H9 (cell line): ENCODE measurements around the gene PRKCD. TPM values are rescaled to one million over a fixed set of nuclear protein-coding genes. Genes with fewer than 3 reads are reported as not detected.

Experiments used
- DNase-seq: peaks from one replicate; pipeline ENCODE4 v3.0.0-alpha.2; 2017
- H2AFZ ChIP-seq: one replicate; pipeline ENCODE4 v1.6.1; 2013; ENCODE audit warnings: mild to moderate bottlenecking, low read length, control low read depth, moderate library complexity
- H2AK5ac ChIP-seq: 2 replicates; pipeline ENCODE4 v1.6.1; 2013; ENCODE audit warnings: low read length, control low read depth, mixed read lengths; ENCODE audit not compliant: insufficient read length
- H2BK120ac ChIP-seq: one replicate; pipeline ENCODE4 v1.6.1; 2013; ENCODE audit warnings: low read depth, mild to moderate bottlenecking, low read length, control low read depth, inconsistent platforms; ENCODE audit not compliant: poor library complexity, severe bottlenecking
- H2BK12ac ChIP-seq: 2 replicates; pipeline ENCODE4 v1.6.1; 2013; ENCODE audit warnings: low read length, control low read depth, mixed read lengths, low read depth; ENCODE audit not compliant: insufficient read length
- H2BK15ac ChIP-seq: 2 replicates; pipeline ENCODE4 v1.6.1; 2013; ENCODE audit warnings: low read depth, low read length, control low read depth
- H2BK20ac ChIP-seq: one replicate; pipeline ENCODE4 v1.6.1; 2013; ENCODE audit warnings: low read depth, mild to moderate bottlenecking, low read length, control low read depth, inconsistent platforms; ENCODE audit not compliant: poor library complexity, severe bottlenecking
- H2BK5ac ChIP-seq: 2 replicates; pipeline ENCODE4 v1.6.1; 2013; ENCODE audit warnings: low read length, control low read depth, mixed read lengths; ENCODE audit not compliant: insufficient read length
- H3K14ac ChIP-seq: 2 replicates; pipeline ENCODE4 v1.6.1; 2013; ENCODE audit warnings: low read length, control low read depth; ENCODE audit not compliant: insufficient read depth
- H3K18ac ChIP-seq: 2 replicates; pipeline ENCODE4 v1.6.1; 2013; ENCODE audit warnings: low read depth, mild to moderate bottlenecking, mixed read lengths, low read length, control low read depth; ENCODE audit not compliant: insufficient read length
- H3K23ac ChIP-seq: 2 replicates; pipeline ENCODE4 v1.6.1; 2013; ENCODE audit warnings: low read length, control low read depth, mixed read lengths, low read depth; ENCODE audit not compliant: insufficient read length
- H3K23me2 ChIP-seq: 2 replicates; pipeline ENCODE4 v1.6.1; 2013; ENCODE audit warnings: low read depth, mild to moderate bottlenecking, mixed read lengths, low read length, control low read depth; ENCODE audit not compliant: insufficient read length, poor library complexity, severe bottlenecking
- H3K27ac ChIP-seq: 2 replicates; pipeline ENCODE4 v1.5.1; 2013; ENCODE audit warnings: low read length, control low read depth, mixed read lengths, low read depth; ENCODE audit not compliant: insufficient read length
- H3K27me3 ChIP-seq: 2 replicates; pipeline ENCODE4 v1.6.1; 2013; ENCODE audit warnings: low read length, control low read depth, inconsistent platforms; ENCODE audit not compliant: insufficient read depth
- H3K4ac ChIP-seq: 2 replicates; pipeline ENCODE4 v1.6.1; 2013; ENCODE audit warnings: low read depth, mild to moderate bottlenecking, control low read depth, inconsistent platforms, low read length, moderate library complexity
- H3K4me1 ChIP-seq: 2 replicates; pipeline ENCODE4 v1.6.1; 2013; ENCODE audit warnings: low read length, control low read depth, inconsistent platforms; ENCODE audit not compliant: insufficient read depth
- H3K4me2 ChIP-seq: 2 replicates; pipeline ENCODE4 v1.6.1; 2013; ENCODE audit warnings: low read length, control low read depth, mixed read lengths; ENCODE audit not compliant: insufficient read length, insufficient read depth
- H3K56ac ChIP-seq: 2 replicates; pipeline ENCODE4 v1.6.1; 2013; ENCODE audit warnings: low read depth, mild to moderate bottlenecking, mixed read lengths, low read length, control low read depth; ENCODE audit not compliant: insufficient read length
- H3K79me1 ChIP-seq: 2 replicates; pipeline ENCODE4 v1.6.1; 2013; ENCODE audit warnings: low read depth, mild to moderate bottlenecking, moderate library complexity, low read length, control low read depth, inconsistent platforms; ENCODE audit not compliant: insufficient read depth, poor library complexity, severe bottlenecking
- H3K79me2 ChIP-seq: 2 replicates; pipeline ENCODE4 v1.6.1; 2013; ENCODE audit warnings: low read length, control low read depth, inconsistent platforms; ENCODE audit not compliant: insufficient read depth
- H3K9ac ChIP-seq: 2 replicates; pipeline ENCODE4 v1.6.1; 2013; ENCODE audit warnings: low read length, control low read depth, mixed read lengths; ENCODE audit not compliant: insufficient read length; ENCODE audit errors: extremely low read depth
- H3K9me3 ChIP-seq: one replicate; pipeline ENCODE4 v1.6.1; 2013; ENCODE audit warnings: low read depth, low read length, inconsistent platforms; ENCODE audit not compliant: control insufficient read depth
- H3T11ph ChIP-seq: one replicate; pipeline ENCODE4 v1.6.1; 2013; ENCODE audit warnings: mild to moderate bottlenecking, low read length, control low read depth, inconsistent platforms
- H4K20me1 ChIP-seq: one replicate; pipeline ENCODE4 v1.6.1; 2013; ENCODE audit not compliant: control insufficient read depth, insufficient read length, insufficient read depth
- H4K5ac ChIP-seq: 2 replicates; pipeline ENCODE4 v1.6.1; 2013; ENCODE audit warnings: low read depth, mild to moderate bottlenecking, mixed read lengths, low read length, control low read depth; ENCODE audit not compliant: insufficient read length
- H4K8ac ChIP-seq: replicated peaks from 2 replicates; pipeline ENCODE4 v1.6.1; 2013; ENCODE audit warnings: low read length, control low read depth, mixed read lengths, low read depth; ENCODE audit not compliant: insufficient read length
- H4K91ac ChIP-seq: 2 replicates; pipeline ENCODE4 v1.6.1; 2013; ENCODE audit warnings: low read depth, mild to moderate bottlenecking, moderate library complexity, mixed read lengths, low read length, control low read depth; ENCODE audit not compliant: insufficient read length
- H3K27ac Mint-ChIP-seq, 3 experiments: 2 replicates in 2 of 3; 3 replicates in 1 of 3; pipeline ENCODE4 v1.8.0; 2020 to 2021; ENCODE audit warnings: mixed read lengths in 3 of 3, mild to moderate bottlenecking in 1 of 3, moderate library complexity in 1 of 3
- H3K27me3 Mint-ChIP-seq: 2 replicates; pipeline ENCODE4 v1.8.0; 2021; ENCODE audit warnings: low read depth, mild to moderate bottlenecking, moderate library complexity, mixed read lengths
- H3K36me3 Mint-ChIP-seq, 3 experiments: 2 replicates in 2 of 3; 3 replicates in 1 of 3; pipeline ENCODE4 v1.8.0; 2020 to 2021; ENCODE audit warnings: low read depth in 3 of 3, mixed read lengths in 3 of 3; ENCODE audit not compliant: insufficient read depth in 1 of 3
- H3K4me1 Mint-ChIP-seq, 2 experiments: 2 replicates each; pipeline ENCODE4 v1.8.0; 2020; ENCODE audit warnings: mixed read lengths in 2 of 2
- H3K4me3 Mint-ChIP-seq, 2 experiments: 2 replicates in 1 of 2; 3 replicates in 1 of 2; pipeline ENCODE4 v1.8.0; 2020 to 2021; ENCODE audit warnings: mild to moderate bottlenecking in 2 of 2, mixed read lengths in 2 of 2, moderate library complexity in 1 of 2
- H3K9me3 Mint-ChIP-seq, 2 experiments: 2 replicates in 1 of 2; 3 replicates in 1 of 2; pipeline ENCODE4 v1.8.0; 2020; ENCODE audit warnings: mild to moderate bottlenecking in 2 of 2, mixed read lengths in 2 of 2, moderate library complexity in 1 of 2
- WGBS: extraction: QIAGEN DNeasy Blood & Tissue Kit; methylation state at CpG from one replicate; pipeline ENCODE4 v1.1.7; 2013; ENCODE audit warnings: missing lambda C conversion rate, low lambda C conversion rate, mixed read lengths; ENCODE audit not compliant: insufficient read length; ENCODE audit errors: extremely low coverage; 5-methylcytosine and 5-hydroxymethylcytosine counted together
- total RNA-seq: library from RNA; stranded (reverse); gene quantifications from 2 replicates; pipeline ENCODE4 v1.2.1, GENCODE V29; 2021
- TF ChIP-seq, protein P1 (sequence below): fragments of 200-600 bp; sonication (generic); conservative IDR thresholded peaks from 3 replicates; pipeline ENCODE4 v1.8.0; 2021; ENCODE audit warnings: antibody characterized with exemption, mild to moderate bottlenecking

The PRKCD gene
- total RNA-seq, 1 experiment from 2014 or later: 23.7 TPM

DNA sequence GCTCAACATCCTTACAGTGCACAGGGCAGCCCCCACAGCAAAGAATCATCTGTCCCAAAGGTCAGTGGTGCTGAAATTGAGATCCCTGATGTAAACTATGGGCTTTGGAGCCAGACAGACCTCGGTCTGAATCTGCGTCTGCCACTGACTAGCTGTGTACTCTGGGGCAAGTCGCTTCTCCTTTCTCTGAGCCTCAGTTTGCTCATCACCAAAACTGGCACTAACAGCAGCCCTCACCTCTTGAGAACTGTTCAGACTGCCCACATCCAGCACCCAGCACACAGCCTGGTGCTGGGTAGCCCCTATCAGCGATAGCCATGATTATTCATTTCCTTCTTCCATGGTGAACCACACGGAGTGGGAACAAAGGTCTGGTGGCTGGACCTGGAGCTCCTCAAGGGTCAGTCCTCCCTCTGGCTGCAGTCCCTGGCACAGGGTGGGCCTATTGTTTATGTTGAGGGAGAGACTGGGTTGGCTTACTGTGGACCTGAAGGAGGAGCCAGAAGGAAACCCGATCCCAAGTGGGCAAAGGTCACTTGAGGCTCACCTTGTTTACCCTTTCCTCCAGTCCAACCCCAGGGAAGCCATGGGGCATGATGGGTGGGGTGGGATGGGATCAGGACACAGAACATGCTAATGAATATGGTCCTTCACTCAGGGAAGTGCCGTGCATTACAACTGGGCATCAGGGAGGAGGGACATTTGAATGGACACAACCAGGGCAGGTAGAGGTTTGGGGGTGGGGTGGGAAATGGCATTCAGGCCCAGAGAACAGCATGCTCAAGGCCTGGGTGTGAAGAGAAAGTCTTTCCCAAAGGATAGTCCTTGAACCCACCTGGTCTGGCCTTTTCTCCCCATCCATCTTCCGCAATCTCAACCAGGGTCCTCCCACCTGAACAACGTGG is 1.6 kb upstream of the PRKCD start:
- H3K79me2 ChIP-seq: no peaks in the 10 kb centered on the region
- no peaks in the 10 kb centered on the region for H3K9me3 ChIP-seq
- Mint-ChIP-seq H3K36me3 (no peaks in the 10 kb centered on the region), H3K9me3 (no peaks in the 10 kb centered on the region), H3K27ac (no peak overlapping the region), H3K4me3 (peak overlapping the region in 1 of 2 experiments; percentile 80; a peak in 3 of 5 replicates), H3K27me3 (peaks cover 12% of the 10 kb centered on the region), H3K4me1 (peaks cover 38 to 49% of the 10 kb centered on the region in 2 experiments)
- H4K5ac ChIP-seq: no peak overlapping the region
- H3K4ac ChIP-seq: no peak overlapping the region
- H3K18ac ChIP-seq: no peak overlapping the region
- H3K27ac ChIP-seq: no peak overlapping the region
- H3K14ac ChIP-seq: no peak overlapping the region
- H3K79me1 ChIP-seq: no peaks in the 10 kb centered on the region
- H2BK5ac ChIP-seq: no peak overlapping the region
- no CpG with 5 or more reads among the region's 9 CpGs for WGBS
- H2AK5ac ChIP-seq: no peak overlapping the region
- no peak overlapping the region for H2BK12ac ChIP-seq
- H4K8ac ChIP-seq: no peak overlapping the region
- no peak overlapping the region for H3K56ac ChIP-seq
- no peak overlapping the region for H4K91ac ChIP-seq
- TF ChIP-seq, protein P1, sequence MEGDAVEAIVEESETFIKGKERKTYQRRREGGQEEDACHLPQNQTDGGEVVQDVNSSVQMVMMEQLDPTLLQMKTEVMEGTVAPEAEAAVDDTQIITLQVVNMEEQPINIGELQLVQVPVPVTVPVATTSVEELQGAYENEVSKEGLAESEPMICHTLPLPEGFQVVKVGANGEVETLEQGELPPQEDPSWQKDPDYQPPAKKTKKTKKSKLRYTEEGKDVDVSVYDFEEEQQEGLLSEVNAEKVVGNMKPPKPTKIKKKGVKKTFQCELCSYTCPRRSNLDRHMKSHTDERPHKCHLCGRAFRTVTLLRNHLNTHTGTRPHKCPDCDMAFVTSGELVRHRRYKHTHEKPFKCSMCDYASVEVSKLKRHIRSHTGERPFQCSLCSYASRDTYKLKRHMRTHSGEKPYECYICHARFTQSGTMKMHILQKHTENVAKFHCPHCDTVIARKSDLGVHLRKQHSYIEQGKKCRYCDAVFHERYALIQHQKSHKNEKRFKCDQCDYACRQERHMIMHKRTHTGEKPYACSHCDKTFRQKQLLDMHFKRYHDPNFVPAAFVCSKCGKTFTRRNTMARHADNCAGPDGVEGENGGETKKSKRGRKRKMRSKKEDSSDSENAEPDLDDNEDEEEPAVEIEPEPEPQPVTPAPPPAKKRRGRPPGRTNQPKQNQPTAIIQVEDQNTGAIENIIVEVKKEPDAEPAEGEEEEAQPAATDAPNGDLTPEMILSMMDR: no peak
- no peak overlapping the region for H2BK120ac ChIP-seq
- H3K23ac ChIP-seq: no peak overlapping the region
- peak; percentile 78 for DNase-seq
- H3K23me2 ChIP-seq: peaks cover 4% of the 10 kb centered on the region
- H3K27me3 ChIP-seq: no peaks in the 10 kb centered on the region; the same call in 1 of the 2 replicates
- H3T11ph ChIP-seq: no peak overlapping the region
- H4K20me1 ChIP-seq: peaks cover 2% of the 10 kb centered on the region
- no peak overlapping the region for H2BK15ac ChIP-seq
- H3K9ac ChIP-seq: no peak overlapping the region
- H2BK20ac ChIP-seq: no peak overlapping the region
- no peak overlapping the region for H3K4me2 ChIP-seq
- H3K4me1 ChIP-seq: peaks cover 12% of the 10 kb centered on the region; the same call in 1 of the 2 replicates
- no peak overlapping the region for H2AFZ ChIP-seq
